Measurements from ENCODE around the gene GRAMD1B.

- no peak for TF ChIP-seq CTCF (IDR thresholded peaks at IDR 0.05)
- no peak for TF ChIP-seq EP300 (IDR thresholded peaks at IDR 0.05)
- no peak for TF ChIP-seq POLR2A (IDR thresholded peaks at IDR 0.05)
These were observed 158.2 kb downstream of the GRAMD1B start for GRCh38 chr11:123588117-123588863.
